Ovary (tissue), 9 donors: ENCODE results near the gene IRF5. TPM values are rescaled to one million over a fixed set of nuclear protein-coding genes. Genes with fewer than 3 reads are reported as not detected.
A peak's percentile ranks its signal among the peaks of the same experiment; 100 is the strongest.

ENCODE experiments used
- DNase-seq, 5 donors: peaks; one replicate each; pipeline ENCODE4 v3.0.0-alpha.2; 2019 to 2020
- H3K27ac ChIP-seq, 2 donors: fragments of 200-600 bp; one replicate each; pipeline versions ENCODE4 v1.5.1 to v1.8.0; 2019 to 2022
- H3K27me3 ChIP-seq: fragments of 200-600 bp; one replicate; pipeline ENCODE4 v1.8.0; 2022
- H3K36me3 ChIP-seq: fragments of 200-600 bp; sonication (generic); one replicate; pipeline ENCODE4 v1.5.1; 2019
- H3K4me1 ChIP-seq: one replicate; pipeline ENCODE4 v1.8.1; 2013; ENCODE audit warnings: mild to moderate bottlenecking, moderate library complexity; ENCODE audit not compliant: insufficient read depth
- H3K4me3 ChIP-seq: fragments of 200-600 bp; sonication (generic); one replicate; pipeline ENCODE4 v1.5.1; 2017
- H3K9me3 ChIP-seq, 2 donors: fragments of 200-600 bp in 1 of 2; sonication (generic) in 1 of 2; one replicate each; pipeline versions ENCODE4 v1.5.1 to v1.8.1; 2013 to 2019; ENCODE audit warnings: mild to moderate bottlenecking in 1 of 2, moderate library complexity in 1 of 2
- CTCF ChIP-seq, 3 donors: fragments of 450-650 bp in 2 of 3; fragments of 200-600 bp in 1 of 3; IDR thresholded peaks; one replicate each; pipeline versions ENCODE4 v1.5.1 to v1.8.0; 2016 to 2022; ENCODE audit warnings: antibody characterized with exemption in 3 of 3, mild to moderate bottlenecking in 1 of 3
- EP300 ChIP-seq: sonication (generic); formaldehyde crosslinking; IDR thresholded peaks from one replicate; pipeline ENCODE4 v1.6.1; 2017; ENCODE audit warnings: antibody characterized with exemption
- POLR2A ChIP-seq: fragments of 450-650 bp; IDR thresholded peaks from one replicate; pipeline ENCODE4 v1.6.1; 2017; ENCODE audit warnings: antibody characterized with exemption, mild to moderate bottlenecking, moderate library complexity
- WGBS, 3 donors: extraction: QIAGEN DNeasy Blood & Tissue Kit in 1 of 3; methylation state at CpG; one replicate each; pipeline versions ENCODE4 v1.1.5 to v1.1.7; 2013 to 2017; 5-methylcytosine and 5-hydroxymethylcytosine counted together
- intact Hi-C, 4 donors: fragments of 100-400 bp; cut with DNase I; formaldehyde crosslinking; loops; one replicate each; pipeline versions ENCODE4 v1.11.0 to v1.15.1; 2022 to 2023
- polyA plus RNA-seq, 2 donors: library from polyadenylated mRNA; stranded (reverse); fragments of 200-250 nt in 1 of 2; fragments of 350-450 nt in 1 of 2; fragmentation: Illumina TruSeq in 1 of 2; extraction: RNeasy Lipid Tissue Mini Kit (QIAGEN cat#74804) in 1 of 2; gene quantifications; one replicate each; pipeline ENCODE4 v1.2.3, GENCODE V29; 2013 to 2014
- total RNA-seq, 7 donors: library from RNA; depleted of rRNA in 2 of 7; stranded (reverse); fragments of >200 nt in 2 of 7; fragmentation: NEBNext Ultra II Directional in 3 of 7; extraction: Animal tissue kit (Norgen Biotek cat#: 25700) in 3 of 7; gene quantifications; one replicate each; pipeline versions ENCODE4 v1.1.0 to v1.2.4, GENCODE V29; 2016 to 2023
- donor health status: DM: no; HTN: no; CAD: no; lungs with moderate emphysema.
- donor health status: DM: no; HTN: no; CAD: no.
- donor health status: Bipolar disorder and iron deficiency.
- donor health status: DM: yes; HTN: yes; CAD: no.
- donor health status: DM: no; HTN: no; CAD: no.
- donor health status: DM: yes; HTN: yes; CAD: no.

The IRF5 gene
- total and polyA plus RNA-seq, 9 donors = 2.1 to 6.5 (median 2.6) TPM

- Histone ChIP-seq H3K4me3 (no peak overlapping the region), H3K36me3 (no peaks in the 10 kb centered on the region), H3K4me1 (no peaks in the 10 kb centered on the region), H3K27me3 (no peaks in the 10 kb centered on the region), H3K27ac (no peak overlapping the region), H3K9me3 (no peaks in the 10 kb centered on the region)
- TF ChIP-seq EP300 (no peak), CTCF (IDR thresholded peaks at IDR 0.05) (peak in 1 of 3 donors; percentile 11)
- DNase-seq = no peak
- intact Hi-C loops = loop anchor here in 3 of 4 donors (5.0 to 10.0 kb wide), 3 partner anchors 173 to 190 kb away; no protein-coding TSS in a partner anchor
- 46 to 48% (median 47%) methylated on average over 8 of the region's 8 CpGs for WGBS, 3 donors
These were observed 33.1 kb upstream of the IRF5 start for GRCh38 chr7:128904381-128905197.

- Histone ChIP-seq H3K27ac (no peak overlapping the region), H3K4me1 (no peaks in the 10 kb centered on the region), H3K4me3 (no peak overlapping the region), H3K27me3 (no peaks in the 10 kb centered on the region), H3K36me3 (no peaks in the 10 kb centered on the region), H3K9me3 (no peaks in the 10 kb centered on the region)
- no peak for DNase-seq
- TF ChIP-seq EP300 (no peak), CTCF (IDR thresholded peaks at IDR 0.05) (no peak), POLR2A (no peak)
- 88 to 93% (median 91%) methylated on average over 5 of the region's 5 CpGs for WGBS, 3 donors
- intact Hi-C loops = loop anchor here in 2 of 4 donors (5.0 to 10.0 kb wide), 2 partner anchors 171 to 189 kb away; no protein-coding TSS in a partner anchor
These were observed 31.5 kb upstream of the IRF5 start for GRCh38 chr7:128906001-128906765.

GRCh38 chr7:128906766-128907559, 30.8 kb upstream of the IRF5 start:
- no peaks in the 10 kb centered on the region for H3K27me3 ChIP-seq
- H3K36me3 ChIP-seq = no peaks in the 10 kb centered on the region
- intact Hi-C loops = loop anchor here in 2 of 4 donors (5.0 to 10.0 kb wide), 2 partner anchors 170 to 188 kb away; no protein-coding TSS in a partner anchor

More at GRCh38 chr7:128906766-128907559, 30.8 kb upstream of the IRF5 start:
- DNase-seq = no peak
- H3K4me3 ChIP-seq = no peak overlapping the region
- no peak overlapping the region for H3K27ac ChIP-seq
- TF ChIP-seq POLR2A (no peak), CTCF (IDR thresholded peaks at IDR 0.05) (no peak), EP300 (no peak)
- H3K9me3 ChIP-seq = no peaks in the 10 kb centered on the region
- H3K4me1 ChIP-seq = no peaks in the 10 kb centered on the region
- WGBS, 3 donors = 86 to 88% (median 87%) methylated on average over 18 to 19 of the region's 19 CpGs
